Body of pancreas (tissue), 4 donors: ENCODE data around the gene SYNE2. TPM values are rescaled to one million over a fixed set of nuclear protein-coding genes. Genes with fewer than 3 reads are reported as not detected.

Experiments used
- ATAC-seq: fragments of 150-250 bp; one replicate; pipeline ENCODE4 v1.9.1; 2016
- DNase-seq, 4 donors: peaks; one replicate each; pipeline ENCODE4 v3.0.0-alpha.2; 2019
- H3K27ac ChIP-seq, 4 donors: fragments of 200-600 bp; sonication (generic); 1 replicate in 3 of 4; 2 replicates in 1 of 4; pipeline versions ENCODE4 v1.5.1 to v1.6.1; 2016 to 2019; ENCODE audit warnings: mild to moderate bottlenecking in 1 of 4, mixed read lengths in 1 of 4, moderate library complexity in 1 of 4
- H3K27me3 ChIP-seq, 2 donors: fragments of 200-600 bp; sonication (generic); one replicate each; pipeline ENCODE4 v1.6.0; 2016; ENCODE audit warnings: mild to moderate bottlenecking in 1 of 2
- H3K36me3 ChIP-seq, 2 donors: fragments of 200-600 bp; sonication (generic); replicated peaks in 1 of 2; 2 replicates each; pipeline ENCODE4 v1.5.1; 2016; ENCODE audit warnings: low read depth in 2 of 2; ENCODE audit not compliant: insufficient read depth in 1 of 2
- H3K4me1 ChIP-seq: fragments of 200-600 bp; sonication (generic); one replicate; pipeline ENCODE4 v1.6.0; 2016
- H3K4me3 ChIP-seq, 2 donors: fragments of 200-600 bp; sonication (generic); 1 replicate in 1 of 2; 2 replicates in 1 of 2; pipeline ENCODE4 v1.5.1; 2016 to 2019
- H3K9me3 ChIP-seq, 3 donors: fragments of 200-600 bp; sonication (generic); 1 replicate in 2 of 3; 2 replicates in 1 of 3; pipeline ENCODE4 v1.5.1; 2016
- POLR2A ChIP-seq, 3 donors: fragments of 450-650 bp; IDR thresholded peaks; one replicate each; pipeline ENCODE4 v1.6.1; 2016; ENCODE audit warnings: antibody characterized with exemption in 3 of 3, mild to moderate bottlenecking in 2 of 3
- WGBS, 2 donors: methylation state at CpG; one replicate each; pipeline ENCODE4 v1.1.5; 2017; 5-methylcytosine and 5-hydroxymethylcytosine counted together
- intact Hi-C: fragments of 100-400 bp; cut with DNase I; formaldehyde crosslinking; loops from one replicate; pipeline ENCODE4 v1.15.1; 2023
- total RNA-seq, 2 donors: library from RNA; depleted of rRNA; stranded (reverse); fragments of >200 nt; gene quantifications; one replicate each; pipeline ENCODE4 v1.1.0, GENCODE V29; 2016
- TF ChIP-seq, protein P1 (sequence below), 7 experiments: fragments of 450-650 bp in 4 of 7; fragments of 200-600 bp in 3 of 7; sonication (generic) in 3 of 7; IDR thresholded peaks; one replicate each; pipeline ENCODE4 v1.5.1; 2016 to 2019; ENCODE audit warnings: antibody characterized with exemption in 7 of 7

Gene SYNE2
- total RNA-seq, 2 donors from 2014 or later, result 163 to 240 TPM

DNA sequence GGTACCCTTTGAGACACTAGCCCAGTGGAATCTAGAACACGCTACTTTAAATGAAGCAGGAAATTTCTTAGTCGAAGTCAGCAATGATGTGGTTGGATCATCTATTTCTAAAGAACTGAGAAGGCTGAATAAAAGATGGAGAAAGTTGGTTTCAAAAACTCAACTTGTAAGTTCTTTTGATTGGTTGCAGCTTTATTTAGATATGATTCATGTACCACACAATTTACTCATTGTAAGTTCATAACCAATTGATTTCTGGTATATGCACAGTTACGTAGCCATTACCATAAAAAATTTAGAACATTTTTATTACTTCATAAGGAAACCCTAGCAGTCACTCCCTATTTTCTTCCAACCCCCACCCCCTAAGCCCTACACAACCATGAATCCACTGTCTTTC lies 129.8 kb downstream of the SYNE2 start:
- 91 to 94% methylated on average over 3 of the region's 3 CpGs for WGBS, 2 donors
- ATAC-seq (no peak), DNase-seq (no peak)
- TF ChIP-seq, protein P1, sequence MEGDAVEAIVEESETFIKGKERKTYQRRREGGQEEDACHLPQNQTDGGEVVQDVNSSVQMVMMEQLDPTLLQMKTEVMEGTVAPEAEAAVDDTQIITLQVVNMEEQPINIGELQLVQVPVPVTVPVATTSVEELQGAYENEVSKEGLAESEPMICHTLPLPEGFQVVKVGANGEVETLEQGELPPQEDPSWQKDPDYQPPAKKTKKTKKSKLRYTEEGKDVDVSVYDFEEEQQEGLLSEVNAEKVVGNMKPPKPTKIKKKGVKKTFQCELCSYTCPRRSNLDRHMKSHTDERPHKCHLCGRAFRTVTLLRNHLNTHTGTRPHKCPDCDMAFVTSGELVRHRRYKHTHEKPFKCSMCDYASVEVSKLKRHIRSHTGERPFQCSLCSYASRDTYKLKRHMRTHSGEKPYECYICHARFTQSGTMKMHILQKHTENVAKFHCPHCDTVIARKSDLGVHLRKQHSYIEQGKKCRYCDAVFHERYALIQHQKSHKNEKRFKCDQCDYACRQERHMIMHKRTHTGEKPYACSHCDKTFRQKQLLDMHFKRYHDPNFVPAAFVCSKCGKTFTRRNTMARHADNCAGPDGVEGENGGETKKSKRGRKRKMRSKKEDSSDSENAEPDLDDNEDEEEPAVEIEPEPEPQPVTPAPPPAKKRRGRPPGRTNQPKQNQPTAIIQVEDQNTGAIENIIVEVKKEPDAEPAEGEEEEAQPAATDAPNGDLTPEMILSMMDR (IDR thresholded peaks at IDR 0.05), result no peak
- TF ChIP-seq POLR2A (IDR thresholded peaks at IDR 0.05), result no peak
- H3K4me3 ChIP-seq, result no peak overlapping the region
- intact Hi-C loops, result no loop called here
- no peaks in the 10 kb centered on the region for H3K27me3 ChIP-seq
- H3K4me1 ChIP-seq, result no peaks in the 10 kb centered on the region
- peaks cover 0 to 3% of the 10 kb centered on the region in 2 donors for H3K36me3 ChIP-seq
- H3K9me3 ChIP-seq, result no peaks in the 10 kb centered on the region
- no peak overlapping the region for H3K27ac ChIP-seq

DNA sequence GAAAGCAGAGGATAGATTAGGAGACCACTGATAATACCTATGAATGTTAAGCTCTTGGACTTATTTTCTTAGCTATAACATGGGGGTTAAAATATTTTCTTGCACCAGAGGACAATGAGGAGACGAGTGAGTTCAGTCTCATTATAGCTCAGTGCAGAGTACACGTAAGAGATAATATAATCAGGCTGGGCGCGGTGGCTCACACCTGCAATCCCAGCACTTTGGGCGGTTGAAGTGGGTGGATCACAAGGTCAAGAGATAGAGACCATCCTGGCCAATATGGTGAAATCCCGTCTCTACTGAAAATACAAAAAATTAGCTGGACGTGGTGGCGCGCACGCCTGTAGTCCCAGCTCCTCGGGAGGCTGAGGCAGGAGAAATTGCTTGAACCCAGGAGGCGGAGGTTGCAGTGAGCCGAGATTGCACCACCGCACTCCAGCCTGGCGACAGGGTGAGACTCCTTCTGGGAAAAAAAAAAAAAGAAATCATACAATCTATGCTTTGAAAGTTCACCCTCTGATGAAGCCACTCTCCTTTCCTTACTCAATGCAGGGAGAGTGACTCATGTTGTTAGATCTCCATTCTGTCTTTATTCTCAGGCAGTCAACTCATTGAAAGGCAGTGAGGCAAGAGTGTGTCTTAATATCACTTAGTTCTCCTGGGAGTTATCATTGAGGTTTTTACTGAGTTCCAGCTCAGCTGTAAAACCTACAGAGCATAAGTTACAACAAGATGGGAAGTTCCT lies 134.2 kb downstream of the SYNE2 start:
- Histone ChIP-seq H3K9me3 (no peaks in the 10 kb centered on the region), H3K4me1 (no peaks in the 10 kb centered on the region), H3K27me3 (no peaks in the 10 kb centered on the region), H3K4me3 (no peak overlapping the region), H3K36me3 (peaks cover 0 to 8% of the 10 kb centered on the region in 2 donors), H3K27ac (no peak overlapping the region)
- DNase-seq, result no peak
- intact Hi-C loops, result no loop called here
- TF ChIP-seq, protein P1 (IDR thresholded peaks at IDR 0.05), result no peak
- TF ChIP-seq POLR2A (IDR thresholded peaks at IDR 0.05), result no peak
- 92 to 94% methylated on average over 15 of the region's 15 CpGs for WGBS, 2 donors
- no peak for ATAC-seq

DNA sequence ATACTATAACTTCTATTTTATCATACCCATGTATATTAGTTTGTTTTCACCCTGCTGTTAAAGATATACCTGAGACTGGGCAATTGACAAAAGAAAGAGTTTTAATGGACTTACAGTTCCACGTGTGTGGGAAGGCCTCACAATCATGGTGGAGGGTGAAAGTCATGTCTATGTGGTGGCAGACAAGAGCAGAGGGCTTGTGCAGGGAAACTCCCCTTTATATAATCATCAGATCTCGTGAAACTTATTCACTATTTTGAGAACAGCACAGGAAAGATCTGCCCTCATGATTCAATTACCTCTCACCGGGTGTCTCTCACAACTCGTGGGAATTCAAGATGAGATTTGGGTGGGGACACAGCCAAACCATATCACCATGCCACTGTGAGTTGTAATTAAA lies 135.8 kb downstream of the SYNE2 start:
- Histone ChIP-seq H3K27me3 (no peaks in the 10 kb centered on the region), H3K4me1 (no peaks in the 10 kb centered on the region), H3K4me3 (no peak overlapping the region), H3K9me3 (no peaks in the 10 kb centered on the region), H3K27ac (no peak overlapping the region), H3K36me3 (peaks cover 0 to 8% of the 10 kb centered on the region in 2 donors)
- DNase-seq (no peak), ATAC-seq (no peak)
- no peak for TF ChIP-seq POLR2A (IDR thresholded peaks at IDR 0.05)
- TF ChIP-seq, protein P1 (IDR thresholded peaks at IDR 0.05), result no peak
- WGBS, 2 donors, result 84 to 89% methylated on average over 4 of the region's 4 CpGs
- intact Hi-C loops, result no loop called here

DNA sequence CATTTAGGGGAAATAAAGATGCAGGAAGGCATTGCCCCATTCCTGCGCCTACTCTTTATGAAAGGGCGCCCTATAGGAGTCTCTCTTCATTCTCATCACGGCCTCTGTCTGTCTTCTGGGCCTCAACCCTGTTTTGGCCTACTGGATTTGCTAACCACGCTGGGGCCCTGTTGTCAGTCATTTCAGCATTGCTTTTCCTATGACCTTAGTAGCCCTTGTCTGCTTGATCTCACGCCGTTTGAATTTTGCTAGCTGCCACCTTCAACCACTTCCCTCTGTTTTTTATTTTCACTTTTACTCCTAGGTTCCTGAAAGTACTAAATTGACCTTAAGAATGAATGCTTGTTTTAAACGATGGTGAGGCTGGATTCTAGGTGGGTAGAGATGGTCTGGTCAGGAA lies 139.0 kb downstream of the SYNE2 start:
- WGBS, 2 donors, result 87 to 95% methylated on average over 7 of the region's 7 CpGs
- Histone ChIP-seq H3K27ac (no peak overlapping the region), H3K36me3 (peaks cover 4 to 8% of the 10 kb centered on the region in 2 donors), H3K9me3 (no peaks in the 10 kb centered on the region), H3K4me1 (no peaks in the 10 kb centered on the region), H3K27me3 (no peaks in the 10 kb centered on the region), H3K4me3 (no peak overlapping the region)
- intact Hi-C loops, result no loop called here
- DNase-seq, result no peak
- TF ChIP-seq, protein P1 (IDR thresholded peaks at IDR 0.05), result no peak
- TF ChIP-seq POLR2A (IDR thresholded peaks at IDR 0.05), result no peak
- ATAC-seq, result no peak

DNA sequence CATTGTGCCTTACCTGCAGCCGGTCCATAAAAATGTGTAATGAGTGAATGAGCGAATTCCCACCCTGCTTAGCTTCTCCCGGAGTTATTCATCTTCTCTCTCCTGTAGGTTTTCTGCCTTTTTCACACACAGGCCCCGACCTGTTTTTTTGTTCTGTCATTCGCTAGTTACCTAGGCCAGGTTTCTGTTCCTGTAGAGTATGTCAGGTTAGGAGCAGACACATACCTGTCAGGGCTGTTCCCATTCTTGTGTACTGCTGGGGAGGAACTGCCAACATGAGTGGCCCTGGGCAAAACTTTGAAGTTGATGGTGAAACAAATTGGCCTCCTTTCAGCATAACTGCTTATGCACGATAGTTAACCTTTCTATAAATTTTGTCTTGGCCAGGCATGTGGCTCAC lies 140.1 kb downstream of the SYNE2 start:
- Histone ChIP-seq H3K36me3 (peaks cover 4 to 8% of the 10 kb centered on the region in 2 donors), H3K4me3 (no peak overlapping the region), H3K4me1 (no peaks in the 10 kb centered on the region), H3K27me3 (no peaks in the 10 kb centered on the region), H3K9me3 (no peaks in the 10 kb centered on the region), H3K27ac (no peak overlapping the region)
- DNase-seq (no peak), ATAC-seq (no peak)
- intact Hi-C loops, result no loop called here
- TF ChIP-seq POLR2A (IDR thresholded peaks at IDR 0.05), result no peak
- TF ChIP-seq, protein P1 (IDR thresholded peaks at IDR 0.05), result no peak
- 86 to 91% methylated on average over 6 of the region's 6 CpGs for WGBS, 2 donors
